ENCODE data around the gene ALDH7A1.
"Not testable (repeated sequence)": the region's sequence is repeated elsewhere in the genome, so short reads cannot be mapped to it uniquely, and the experiment has no call there.

Gene ALDH7A1

GRCh38 chr5:126531543-126532120 is 63.4 kb downstream of the ALDH7A1 start:
- no peak for DNase-seq

GRCh38 chr5:126527892-126528291 is 67.1 kb downstream of the ALDH7A1 start:
- no peak for DNase-seq

GRCh38 chr5:126527158-126527557 is 67.9 kb downstream of the ALDH7A1 start:
- no peak for DNase-seq

GRCh38 chr5:126526493-126526892 is 68.5 kb downstream of the ALDH7A1 start:
- DNase-seq: no peak

- no peak for DNase-seq
Observed at GRCh38 chr5:126525630-126526245, 69.3 kb downstream of the ALDH7A1 start.

- DNase-seq: no peak
Observed at GRCh38 chr5:126523818-126524510, 71.1 kb downstream of the ALDH7A1 start.

GRCh38 chr5:126521130-126521529 is 73.9 kb downstream of the ALDH7A1 start:
- no peak for DNase-seq

- DNase-seq: no peak
Observed at GRCh38 chr5:126520593-126520953, 74.4 kb downstream of the ALDH7A1 start.

- no peak for DNase-seq
Observed at GRCh38 chr5:126519637-126520592, 75.1 kb downstream of the ALDH7A1 start.

- not testable (repeated sequence) for DNase-seq
Observed at GRCh38 chr5:126519223-126519622, 75.8 kb downstream of the ALDH7A1 start.

GRCh38 chr5:126516852-126517251 is 78.2 kb downstream of the ALDH7A1 start:
- no peak for DNase-seq

GRCh38 chr5:126516133-126516532 is 78.9 kb downstream of the ALDH7A1 start:
- DNase-seq: no peak

GRCh38 chr5:126515337-126515736 is 79.7 kb downstream of the ALDH7A1 start:
- no peak for DNase-seq

GRCh38 chr5:126514558-126515141 is 80.4 kb downstream of the ALDH7A1 start:
- no peak for DNase-seq

- no peak for DNase-seq
Observed at GRCh38 chr5:126514131-126514557, 80.9 kb downstream of the ALDH7A1 start.

GRCh38 chr5:126513703-126514102 is 81.3 kb downstream of the ALDH7A1 start:
- no peak for DNase-seq

GRCh38 chr5:126513302-126513701 is 81.7 kb downstream of the ALDH7A1 start:
- DNase-seq: no peak

GRCh38 chr5:126512451-126512850 is 82.6 kb downstream of the ALDH7A1 start:
- no peak for DNase-seq

- no peak for DNase-seq
Observed at GRCh38 chr5:126511961-126512360, 83.1 kb downstream of the ALDH7A1 start.

- DNase-seq: no peak
Observed at GRCh38 chr5:126509339-126509738, 85.7 kb downstream of the ALDH7A1 start.

- no peak for DNase-seq
Observed at GRCh38 chr5:126508962-126509279, 86.1 kb downstream of the ALDH7A1 start.

GRCh38 chr5:126508251-126508961 is 86.6 kb downstream of the ALDH7A1 start:
- no peak for DNase-seq
